ENCODE data around the gene METTL18.

METTL18 gene

GRCh38 chr1:169784102-169784501 lies 10.6 kb downstream of the METTL18 start:
- DNase-seq, result no peak

- no peak for DNase-seq
These were observed 12.1 kb downstream of the METTL18 start for GRCh38 chr1:169782596-169782995.

DNA sequence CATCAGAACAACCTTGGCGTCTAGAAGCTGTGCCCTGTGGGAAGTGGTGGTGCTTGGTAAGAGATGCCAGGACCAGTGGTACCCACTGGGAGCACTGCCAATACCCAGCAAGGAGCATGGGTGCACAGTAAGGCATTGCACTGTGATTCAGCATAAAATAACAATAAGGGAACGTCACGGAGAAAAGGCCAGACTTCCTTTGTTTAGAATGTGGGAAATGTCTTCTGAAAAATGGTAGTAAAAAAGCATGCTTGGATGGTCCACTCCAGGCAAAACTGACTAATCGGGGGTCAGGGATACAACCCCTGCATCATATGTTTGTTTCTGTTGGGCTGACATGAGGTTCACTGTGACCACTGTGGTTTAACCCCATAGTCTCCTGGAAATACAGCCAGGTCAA lies 14.7 kb downstream of the METTL18 start:
- DNase-seq, result no peak

DNA sequence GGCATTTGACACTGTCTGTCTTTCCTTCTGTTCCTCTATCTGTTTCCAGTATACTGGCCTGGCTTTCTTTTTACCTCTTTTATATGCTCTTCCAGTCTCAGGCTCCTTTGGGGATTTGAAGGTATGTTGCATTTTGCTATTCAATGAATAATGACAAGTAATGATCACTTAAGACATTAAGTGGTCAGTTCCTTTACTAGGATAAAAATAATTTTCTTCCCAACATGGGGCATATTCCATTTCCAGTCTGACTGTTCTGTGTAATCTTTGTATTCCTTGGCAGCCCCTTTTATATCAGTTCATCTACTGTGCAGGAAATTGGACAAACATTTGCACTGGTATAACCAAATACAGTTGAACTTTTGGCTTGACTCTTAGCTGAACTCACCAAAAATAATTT lies 15.6 kb downstream of the METTL18 start:
- no peak for DNase-seq

DNA sequence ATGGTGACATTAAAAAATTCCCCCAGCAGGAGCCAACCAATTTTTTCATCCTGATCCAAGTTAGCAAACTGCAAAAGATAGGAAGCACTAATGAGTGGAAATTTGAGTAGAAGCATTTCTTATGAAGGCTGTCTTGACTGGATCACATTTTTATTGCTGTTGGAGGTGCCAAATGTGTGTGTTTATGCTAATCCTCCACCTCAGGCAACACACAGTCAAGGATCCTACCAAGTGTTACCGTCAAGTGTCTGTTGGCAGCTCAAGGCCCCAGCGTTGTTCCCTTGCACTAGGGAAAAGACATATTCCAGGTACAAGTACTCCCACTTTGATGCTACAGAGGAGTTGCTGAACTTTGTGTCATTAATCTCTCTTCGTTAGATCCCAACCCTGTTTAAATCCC lies 18.3 kb downstream of the METTL18 start:
- DNase-seq, result no peak

DNA sequence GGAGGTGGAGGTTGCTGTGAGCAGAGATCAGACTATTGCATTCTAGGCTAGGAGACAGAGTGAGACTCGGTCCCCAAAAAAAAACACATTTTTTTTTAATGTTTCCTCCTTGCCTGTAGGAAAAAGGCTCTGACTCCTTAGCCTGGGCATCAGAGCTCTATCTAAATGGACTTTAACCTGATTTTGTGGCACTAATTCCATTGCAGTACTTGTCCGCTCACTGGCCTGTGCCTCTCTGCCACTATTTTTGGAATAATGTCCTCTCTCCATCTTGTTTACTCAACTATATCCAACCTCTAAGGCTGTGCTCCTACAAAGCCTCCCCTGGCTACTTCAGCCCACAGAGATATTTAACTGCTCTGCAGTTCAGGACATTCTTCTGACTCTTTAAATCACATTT lies 26.5 kb downstream of the METTL18 start:
- no peak for DNase-seq

DNA sequence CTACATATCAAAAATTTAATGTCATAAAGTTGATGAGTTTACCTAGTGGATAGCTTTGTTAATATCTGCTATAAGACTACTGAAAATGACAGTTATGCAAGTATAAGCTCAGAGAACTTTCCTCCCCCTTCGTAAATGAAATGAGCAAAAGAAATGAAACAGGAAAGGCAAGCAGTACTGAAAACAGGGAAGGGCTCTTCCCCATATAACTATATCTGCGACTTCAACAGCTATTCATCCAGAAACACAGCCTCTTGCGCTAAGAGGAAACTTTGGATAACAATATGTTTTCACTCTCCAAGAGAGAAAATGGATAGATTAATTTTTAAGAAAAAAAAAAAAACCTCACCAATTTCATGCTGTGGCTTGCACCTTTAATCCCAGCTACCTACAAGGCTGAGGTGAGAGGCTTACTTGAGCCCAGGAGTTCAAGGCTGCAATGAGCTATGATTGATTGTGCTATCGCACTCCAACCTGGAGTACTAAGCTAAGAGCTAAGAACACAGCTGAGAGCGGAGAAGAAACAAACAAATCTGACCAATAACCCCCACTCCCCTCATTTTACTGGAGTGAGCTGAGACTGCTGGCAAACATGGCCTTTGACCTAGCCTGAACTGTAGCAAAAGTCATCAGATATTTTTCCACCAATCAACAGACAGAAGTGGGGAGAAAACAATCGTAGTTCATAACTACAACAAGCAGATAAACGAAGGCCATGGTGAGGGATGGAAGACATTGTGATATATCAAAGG lies 29.0 kb downstream of the METTL18 start:
- no peak for DNase-seq

DNA sequence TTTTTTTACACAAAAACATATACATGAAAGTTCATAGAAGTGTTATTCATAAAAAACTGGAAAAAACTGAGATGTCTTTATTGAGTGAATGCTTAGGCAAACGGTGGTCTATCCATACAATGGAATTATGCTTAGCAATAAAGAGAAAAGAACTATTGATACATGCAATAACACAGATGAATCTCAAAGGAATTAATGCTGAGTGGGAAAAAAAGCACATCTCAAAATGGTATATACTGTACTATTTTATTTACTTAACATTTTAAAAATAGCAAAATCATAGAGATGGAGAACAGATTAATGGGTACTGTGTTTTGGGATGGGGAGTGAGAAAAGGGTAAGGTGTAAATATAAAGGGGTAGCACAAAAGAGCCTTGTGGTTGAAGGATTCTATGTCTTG lies 29.8 kb downstream of the METTL18 start:
- no peak for DNase-seq

DNA sequence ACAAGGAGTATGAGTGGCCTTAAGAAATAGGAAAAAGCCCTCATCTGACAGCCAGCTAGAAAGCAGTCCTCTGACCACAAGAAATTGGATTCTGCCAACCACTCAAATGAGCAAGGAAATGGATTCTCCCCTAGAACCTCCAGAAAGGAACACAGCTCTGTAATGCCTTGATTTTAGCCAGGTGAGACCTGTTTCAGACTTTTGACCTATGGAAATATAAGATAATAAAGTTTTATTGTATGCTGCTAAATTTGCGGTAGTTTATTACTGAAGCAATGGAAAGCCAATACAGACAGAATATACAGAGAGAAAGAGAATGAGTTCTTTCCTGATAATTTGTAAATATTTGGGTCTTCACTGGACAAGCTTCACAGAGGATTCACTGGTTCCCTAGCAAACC lies 32.0 kb downstream of the METTL18 start:
- DNase-seq, result no peak

GRCh38 chr1:169759038-169759437 lies 35.7 kb downstream of the METTL18 start:
- no peak for DNase-seq

GRCh38 chr1:169753549-169753948 lies 41.2 kb downstream of the METTL18 start:
- no peak for DNase-seq

DNA sequence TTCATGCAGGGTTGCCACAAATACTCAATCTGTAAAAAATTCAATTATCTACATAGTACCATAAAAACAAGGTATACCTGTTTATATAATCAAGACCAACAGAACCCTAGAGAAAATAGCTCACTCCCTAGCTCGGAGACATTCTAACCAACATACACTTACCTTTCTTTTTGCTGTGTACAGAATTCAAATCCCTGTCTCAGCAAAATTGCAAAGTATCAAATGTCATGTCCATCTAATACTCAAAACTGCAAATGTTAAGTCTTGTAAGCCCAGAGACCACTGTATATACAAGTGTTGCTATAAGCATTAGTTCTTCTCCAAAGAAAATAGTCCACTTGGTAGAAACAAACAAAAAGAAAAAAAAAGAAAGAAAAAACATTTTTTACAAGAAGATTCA lies 44.7 kb downstream of the METTL18 start:
- no peak for DNase-seq

GRCh38 chr1:169746550-169746949 lies 48.2 kb downstream of the METTL18 start:
- no peak for DNase-seq

DNA sequence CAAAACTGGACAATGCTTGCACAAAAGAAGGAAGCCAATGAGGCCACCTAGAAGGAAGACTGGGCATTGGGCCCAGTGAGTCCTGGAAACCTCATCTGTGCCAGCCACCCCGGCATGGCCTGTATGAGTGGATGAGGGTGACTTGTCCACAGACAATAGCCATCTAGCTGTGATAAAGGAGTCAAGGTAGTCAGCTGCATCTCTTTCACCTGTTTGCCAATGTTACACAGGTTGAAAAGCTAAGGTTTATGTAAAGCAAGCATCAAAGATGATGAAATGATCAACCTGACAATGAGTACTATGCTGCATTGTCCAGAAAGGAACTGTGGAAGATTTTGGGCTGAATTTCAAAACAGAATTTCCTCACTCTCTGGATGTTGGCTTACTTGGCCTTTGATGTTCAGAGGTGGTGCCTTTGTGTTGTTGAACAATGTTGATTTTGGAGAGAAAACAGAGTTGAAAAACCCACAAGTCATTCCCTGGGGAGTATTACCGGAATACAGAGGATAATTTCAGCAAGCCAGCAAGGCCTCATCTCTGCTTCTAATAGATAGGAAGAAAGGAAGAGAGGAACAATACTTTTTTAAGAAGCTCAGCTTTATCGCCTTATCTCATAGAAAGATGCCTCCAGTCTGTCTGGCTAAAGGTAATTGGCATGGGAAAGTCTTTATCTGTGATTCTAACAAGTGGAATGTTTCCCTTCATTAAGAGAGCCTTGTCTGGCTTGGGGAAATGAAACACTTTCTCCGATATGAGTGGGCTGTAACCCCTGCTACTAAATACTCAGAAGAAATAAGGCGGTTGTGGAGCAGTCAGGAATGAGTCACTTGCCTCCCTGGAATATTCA lies 49.5 kb downstream of the METTL18 start:
- DNase-seq, result no peak
